ENCODE data around the gene HADHB. TPM values are rescaled to one million over a fixed set of nuclear protein-coding genes. Genes with fewer than 3 reads are reported as not detected.

The HADHB gene
- total RNA-seq, 1 experiment from 2014 or later = 65.5 TPM

- RAD21 ChIA-PET (ENCODE audit: low non-redundant PET in 1 of 2, low total read pairs in 2 of 2, uncharacterized antibody in 2 of 2, unreplicated experiment in 2 of 2) = no interaction called here
- CTCF ChIA-PET = no interaction called here
- H4K20me1 ChIP-seq (ENCODE audit: insufficient read depth) = peaks cover 3% of the 10 kb centered on the region; the same call in 1 of the 2 replicates
- peak overlapping the region; percentile 72 for H3K4me2 ChIP-seq (ENCODE audit: low read length)
- no TSS peak for BruUV-seq (replicated peaks)
- H3K9me2 ChIP-seq (ENCODE audit: insufficient read depth) = no peaks in the 10 kb centered on the region
- POLR2A ChIA-PET = no interaction called here
- H3K4me1 ChIP-seq (ENCODE audit: control insufficient read depth in 1 of 2, insufficient read depth in 2 of 2, low read length in 2 of 2) = peaks cover 10 to 27% of the 10 kb centered on the region in 2 experiments; a peak in 3 of 4 replicates
- no peaks in the 10 kb centered on the region for H3K9me3 ChIP-seq (ENCODE audit: control insufficient read depth in 1 of 2, insufficient read depth in 1 of 2, low read depth in 1 of 2, low read length in 2 of 2)
- intact Hi-C loops (cut with micrococcal nuclease) = no loop called here
- H3K27ac ChIP-seq (ENCODE audit: low read depth, low read length) = no peak overlapping the region
- DNase-seq (ENCODE audit: low read depth, low spot score) (no peak), ATAC-seq (no peak)
- peaks cover 92% of the 10 kb centered on the region for H3K79me2 ChIP-seq (ENCODE audit: insufficient read depth, low read length)
- H3K9ac ChIP-seq (ENCODE audit: low read length) = no peak overlapping the region
- no peak overlapping the region for H2AFZ ChIP-seq (ENCODE audit: low read depth, low read length, poor library complexity, severe bottlenecking)
- H3K36me3 ChIP-seq (ENCODE audit: control insufficient read depth in 1 of 2, insufficient read depth in 2 of 2, low read length in 2 of 2) = no peaks in the 10 kb centered on the region
- no peaks in the 10 kb centered on the region for H3K27me3 ChIP-seq (ENCODE audit: insufficient read depth, low read length)
- H3K4me3 ChIP-seq (replicated peaks in 1 of 2; ENCODE audit: low read depth in 1 of 2, low read length in 2 of 2) = no peak overlapping the region
- no peak for TF ChIP-seq JUND (IDR thresholded peaks at IDR 0.05)
Measured at GRCh38 chr2:26246818-26247217, 2.1 kb downstream of the HADHB start.

- intact Hi-C loops (cut with micrococcal nuclease) = no loop called here
- Histone ChIP-seq H3K4me1 (ENCODE audit: control insufficient read depth in 1 of 2, insufficient read depth in 2 of 2, low read length in 2 of 2) (peaks cover 8 to 15% of the 10 kb centered on the region in 2 experiments; a peak in 2 of 4 replicates), H3K9ac (ENCODE audit: low read length) (no peak overlapping the region), H3K4me3 (replicated peaks in 1 of 2; ENCODE audit: low read depth in 1 of 2, low read length in 2 of 2) (no peak overlapping the region), H3K27me3 (ENCODE audit: insufficient read depth, low read length) (no peaks in the 10 kb centered on the region), H3K36me3 (ENCODE audit: control insufficient read depth in 1 of 2, insufficient read depth in 2 of 2, low read length in 2 of 2) (no peaks in the 10 kb centered on the region), H2AFZ (ENCODE audit: low read depth, low read length, poor library complexity, severe bottlenecking) (no peak overlapping the region), H3K9me3 (ENCODE audit: control insufficient read depth in 1 of 2, insufficient read depth in 1 of 2, low read depth in 1 of 2, low read length in 2 of 2) (no peaks in the 10 kb centered on the region), H3K27ac (ENCODE audit: low read depth, low read length) (no peak overlapping the region), H3K79me2 (ENCODE audit: insufficient read depth, low read length) (peaks cover 83% of the 10 kb centered on the region), H4K20me1 (ENCODE audit: insufficient read depth) (peaks cover 6% of the 10 kb centered on the region; the same call in 1 of the 2 replicates), H3K9me2 (ENCODE audit: insufficient read depth) (no peaks in the 10 kb centered on the region), H3K4me2 (ENCODE audit: low read length) (no peak overlapping the region)
- DNase-seq (ENCODE audit: low read depth, low spot score) (no peak), ATAC-seq (no peak)
- TF ChIP-seq YY1 (IDR thresholded peaks at IDR 0.05; ENCODE audit: extremely low read depth, insufficient replicate concordance, low read depth, low read length) (no peak), FOSL1 (IDR thresholded peaks at IDR 0.05; ENCODE audit: low read depth) (no peak), SRF (IDR thresholded peaks at IDR 0.05; ENCODE audit: low read depth) (no peak), EZH2phosphoT487 (IDR thresholded peaks at IDR 0.05; ENCODE audit: borderline replicate concordance) (no peak), SIN3A (IDR thresholded peaks at IDR 0.05; ENCODE audit: low read depth) (no peak), POLR2AphosphoS5 (IDR thresholded peaks at IDR 0.05; ENCODE audit: low read depth, low read length) (no peak), ELF1 (IDR thresholded peaks at IDR 0.05; ENCODE audit: borderline replicate concordance, low read depth) (no peak), MAX (IDR thresholded peaks at IDR 0.05) (no peak), ZFX (IDR thresholded peaks at IDR 0.05) (no peak), CBX3 (IDR thresholded peaks at IDR 0.05; ENCODE audit: low read depth) (no peak), ATF3 (IDR thresholded peaks at IDR 0.05) (no peak), JUND (IDR thresholded peaks at IDR 0.05) (no peak)
- no TSS peak for BruUV-seq (replicated peaks)
- ChIA-PET RAD21 (ENCODE audit: low non-redundant PET in 1 of 2, low total read pairs in 2 of 2, uncharacterized antibody in 2 of 2, unreplicated experiment in 2 of 2) (no interaction called here), POLR2A (no interaction called here), CTCF (no interaction called here)
Measured at GRCh38 chr2:26249625-26250024, 4.9 kb downstream of the HADHB start.

Measured in HCT116 (cell line).